NCI-H446 (cell line): ENCODE measurements around the gene ANKRD34A.
"Not testable (repeated sequence)": the region's sequence is repeated elsewhere in the genome, so short reads cannot be mapped to it uniquely, and the experiment has no call there.

Experiments used
- DNase-seq, 2 experiments: peaks; one replicate each; lab custom pipeline; 2025; lab: John Stamatoyannopoulos, UW

Gene ANKRD34A

DNA sequence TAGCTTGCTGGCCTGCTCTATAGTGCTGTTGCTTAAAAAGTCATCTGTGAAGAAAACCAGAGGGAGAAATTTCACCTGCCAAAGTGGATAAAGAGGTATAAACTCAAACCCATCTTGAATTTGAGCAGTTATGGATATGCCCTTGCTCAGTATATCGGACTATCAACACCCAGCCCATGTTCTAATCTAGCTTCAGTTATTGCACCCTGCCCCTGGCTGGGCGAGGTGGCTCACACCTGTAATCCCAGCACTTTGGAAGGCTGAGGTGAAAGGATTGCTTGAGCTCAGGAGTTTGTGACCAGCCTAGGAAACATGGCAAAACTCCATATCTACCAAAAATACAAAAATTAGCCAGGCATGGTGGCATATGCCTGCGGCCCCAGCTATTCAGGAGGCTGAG is 19.8 kb downstream of the ANKRD34A start:
- no peak for DNase-seq

- DNase-seq = no peak
Measured at GRCh38 chr1:145942871-145943270, 21.5 kb downstream of the ANKRD34A start.

- no peak for DNase-seq
Measured at GRCh38 chr1:145942405-145942804, 22.0 kb downstream of the ANKRD34A start.

DNA sequence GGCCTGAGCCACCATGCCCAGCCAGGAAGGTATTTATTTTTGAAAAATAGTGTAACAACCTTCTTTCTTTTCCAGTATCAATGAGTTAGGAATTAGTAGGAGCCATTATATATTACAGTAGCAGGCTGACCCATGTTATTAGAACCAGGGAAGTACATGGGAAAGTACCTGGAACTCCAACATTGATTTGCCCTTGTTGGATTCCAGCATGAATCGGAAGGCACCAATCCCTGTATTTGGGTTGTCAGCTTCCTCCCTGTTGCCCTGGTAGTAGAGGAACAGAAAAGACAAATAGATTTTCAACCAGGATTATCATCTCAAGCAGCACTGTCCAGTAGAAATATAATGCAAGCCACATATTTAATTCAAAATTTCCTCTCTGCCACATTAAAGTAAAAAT is 26.9 kb downstream of the ANKRD34A start:
- no peak for DNase-seq

- no peak for DNase-seq
Measured at GRCh38 chr1:145936247-145936646, 28.1 kb downstream of the ANKRD34A start.

DNA sequence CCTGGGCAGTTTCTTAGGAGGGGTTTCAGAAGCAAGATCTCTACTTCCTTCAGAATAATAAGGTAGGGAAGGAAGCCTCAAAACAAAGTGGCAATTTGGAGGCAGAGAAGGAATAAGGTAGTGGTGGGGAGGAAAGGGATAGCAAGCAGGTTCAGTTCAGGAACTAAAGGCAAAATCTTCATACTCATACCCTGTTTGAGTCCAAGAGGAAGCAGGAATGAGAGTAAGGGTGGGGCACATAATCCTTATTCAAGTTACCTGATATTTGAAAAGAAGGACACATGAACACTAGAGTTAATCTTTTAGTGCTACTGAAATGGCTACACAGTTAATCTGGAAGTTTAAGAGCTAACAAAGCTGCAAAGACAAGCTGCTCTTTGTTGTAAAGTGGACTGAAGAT is 28.7 kb downstream of the ANKRD34A start:
- DNase-seq = no peak

- not testable (repeated sequence) for DNase-seq
Measured at GRCh38 chr1:145932522-145933009, 31.8 kb downstream of the ANKRD34A start.

DNA sequence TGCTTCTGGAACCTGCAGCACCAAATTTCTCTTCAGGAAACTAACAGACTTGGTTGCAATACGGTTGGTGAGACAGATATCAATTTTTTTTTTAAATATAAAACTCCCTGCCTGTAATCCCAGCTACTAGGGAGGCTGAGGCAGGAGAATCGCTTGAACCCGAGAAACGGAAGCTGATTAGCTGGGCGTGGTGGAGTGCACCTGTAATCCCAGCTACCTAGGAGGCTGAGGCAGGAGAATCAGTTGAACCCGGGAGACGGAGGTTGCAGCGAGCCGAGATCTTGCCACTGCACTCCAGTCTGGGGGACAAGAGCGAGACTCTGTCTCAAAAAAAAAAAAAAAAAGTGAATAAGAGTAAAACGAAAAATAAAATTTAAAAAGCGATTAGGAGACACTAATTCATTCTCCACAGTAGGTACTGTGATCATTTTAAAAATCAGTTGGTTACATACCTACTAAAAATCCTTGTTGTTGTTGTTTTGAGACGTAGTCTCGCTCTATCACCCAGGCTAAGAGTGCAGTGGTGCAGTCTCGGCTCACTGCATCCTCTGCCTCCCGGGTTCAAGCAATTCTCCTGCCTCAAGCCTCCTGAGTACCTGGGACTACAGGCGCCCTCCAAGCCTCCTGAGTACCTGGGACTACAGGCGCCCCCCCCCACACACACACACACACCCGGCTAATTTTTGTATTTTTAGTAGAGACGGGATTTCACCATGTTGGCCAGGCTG is 36.3 kb downstream of the ANKRD34A start:
- no peak for DNase-seq

DNA sequence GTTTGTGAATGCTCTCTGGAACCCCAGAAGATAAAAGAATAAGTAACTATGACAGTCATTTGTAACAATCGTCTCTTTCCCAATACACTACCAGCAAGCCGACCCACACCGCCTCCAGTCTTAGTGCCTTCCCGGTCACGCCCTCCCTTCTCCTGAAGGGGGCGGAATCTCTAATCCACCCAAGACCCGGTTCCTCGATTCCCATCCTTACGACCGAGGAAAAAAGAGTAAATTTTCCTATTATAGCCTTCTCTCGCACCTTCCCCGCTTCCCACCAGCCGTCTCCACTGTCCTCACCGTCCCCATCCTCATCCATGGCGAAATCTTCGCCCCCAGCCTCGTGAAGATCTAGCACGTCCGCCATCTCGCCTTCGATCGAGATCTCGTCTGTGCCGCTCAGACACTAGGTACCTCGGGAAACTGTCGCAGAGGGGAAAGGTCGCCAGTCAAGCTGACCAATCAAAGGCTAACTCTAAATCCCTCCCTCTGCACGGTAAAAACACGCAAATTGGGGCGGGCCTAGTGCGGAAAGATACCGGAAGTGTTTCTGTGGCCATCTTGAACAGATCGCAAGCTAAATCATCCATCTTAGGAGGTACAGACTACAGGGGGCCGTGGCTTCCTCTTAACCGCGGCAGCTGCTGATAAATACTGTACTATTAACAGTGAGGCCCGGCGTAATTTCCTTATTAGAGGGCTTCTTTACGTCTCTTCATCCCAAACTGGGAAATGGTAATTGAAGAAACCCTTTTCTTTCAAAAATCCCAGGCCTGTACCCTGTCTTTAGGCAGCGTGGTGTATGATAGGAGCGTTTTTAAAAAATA is 37.1 kb downstream of the ANKRD34A start, which contains the start of gene RBM8A:
RBM8A (minus strand) TSS at position 422 of the 824 bp plus-strand sequence; CDS start at position 364, 58 bp downstream.
- DNase-seq = peak; percentile 97 to 98

DNA sequence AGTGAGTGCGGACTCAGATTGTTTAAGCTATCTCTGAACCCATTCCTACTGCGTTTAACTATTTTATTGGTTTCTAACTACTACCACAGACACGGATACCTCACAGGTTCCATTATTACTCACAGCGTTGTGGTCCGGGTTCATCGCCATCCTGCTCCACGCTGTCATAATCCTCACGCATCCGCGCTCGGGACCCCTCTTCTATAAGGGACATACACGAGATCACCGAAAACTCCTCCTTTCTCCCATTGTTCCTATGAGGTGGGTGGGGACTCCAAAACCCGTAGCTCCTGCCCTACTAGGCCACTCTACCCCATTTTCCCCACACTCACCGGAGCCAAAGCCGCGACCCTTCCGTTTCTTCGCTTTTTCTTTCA is 37.7 kb downstream of the ANKRD34A start:
- no peak for DNase-seq

- no peak for DNase-seq
Measured at GRCh38 chr1:145922266-145922665, 42.1 kb downstream of the ANKRD34A start.

- not testable (repeated sequence) for DNase-seq
Measured at GRCh38 chr1:145920297-145920696, 44.1 kb downstream of the ANKRD34A start.

GRCh38 chr1:145918992-145919939 is 45.1 kb downstream of the ANKRD34A start:
- no peak for DNase-seq

GRCh38 chr1:145918144-145918991 is 46.0 kb downstream of the ANKRD34A start, which contains the start of gene PEX11B:
Gene PEX11B, minus strand, starts transcription at chr1:145918717. Its CDS starts 29 bp downstream, at chr1:145918688.
- DNase-seq = peak; percentile 79 to 85

DNA sequence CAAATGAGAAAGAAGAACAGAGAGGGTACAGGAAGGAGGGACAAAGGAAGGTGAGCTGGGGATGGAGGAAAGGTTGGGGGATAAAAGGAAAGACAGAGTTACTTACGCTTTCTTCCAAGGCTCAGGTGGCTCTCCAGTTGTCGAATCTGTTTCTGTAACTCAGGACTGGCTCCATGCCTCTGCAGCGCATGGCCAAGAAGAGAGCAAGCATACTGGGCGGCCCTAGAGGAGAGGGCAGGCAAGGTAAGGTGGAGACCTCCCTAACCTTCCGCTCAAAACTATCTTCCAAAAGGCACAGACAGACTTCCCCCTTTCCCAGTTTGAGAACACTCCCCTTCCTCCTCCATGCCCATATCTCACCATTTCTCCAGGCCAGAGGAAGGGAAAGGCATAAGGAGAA is 46.8 kb downstream of the ANKRD34A start:
- DNase-seq = no peak

- DNase-seq = no peak
Measured at GRCh38 chr1:145916745-145917144, 47.6 kb downstream of the ANKRD34A start.

DNA sequence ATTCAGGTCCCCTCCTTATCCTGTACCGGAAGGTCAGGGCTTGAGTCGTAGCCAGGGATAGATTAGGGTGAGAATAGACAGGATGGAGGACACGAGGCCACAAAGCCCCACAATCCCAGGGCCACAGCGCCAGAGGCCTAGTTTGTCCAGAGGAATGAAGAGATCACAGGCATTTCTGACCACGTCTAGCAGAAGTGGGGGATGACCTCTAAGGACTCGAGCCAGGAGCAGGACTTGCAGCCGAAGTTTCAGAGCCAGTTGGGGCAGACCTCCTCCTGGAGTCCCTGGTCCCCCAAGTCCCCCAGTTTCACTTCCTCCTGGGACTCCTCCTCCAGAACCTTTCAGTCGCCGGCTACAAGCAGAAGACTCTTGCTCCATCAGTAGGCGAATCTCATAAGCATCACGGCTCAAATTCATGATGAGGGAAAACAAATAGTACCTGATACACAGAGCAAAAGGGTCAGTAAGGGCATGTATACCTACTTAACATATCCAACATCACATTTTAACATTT is 52.2 kb downstream of the ANKRD34A start:
- DNase-seq = no peak
